CMK (cell line): ENCODE results near the gene MRTFA.

ENCODE experiments used
- DNase-seq: peaks from one replicate; pipeline ENCODE4 v3.0.0-alpha.2; 2010; ENCODE audit warnings: low read depth

Gene MRTFA

DNA sequence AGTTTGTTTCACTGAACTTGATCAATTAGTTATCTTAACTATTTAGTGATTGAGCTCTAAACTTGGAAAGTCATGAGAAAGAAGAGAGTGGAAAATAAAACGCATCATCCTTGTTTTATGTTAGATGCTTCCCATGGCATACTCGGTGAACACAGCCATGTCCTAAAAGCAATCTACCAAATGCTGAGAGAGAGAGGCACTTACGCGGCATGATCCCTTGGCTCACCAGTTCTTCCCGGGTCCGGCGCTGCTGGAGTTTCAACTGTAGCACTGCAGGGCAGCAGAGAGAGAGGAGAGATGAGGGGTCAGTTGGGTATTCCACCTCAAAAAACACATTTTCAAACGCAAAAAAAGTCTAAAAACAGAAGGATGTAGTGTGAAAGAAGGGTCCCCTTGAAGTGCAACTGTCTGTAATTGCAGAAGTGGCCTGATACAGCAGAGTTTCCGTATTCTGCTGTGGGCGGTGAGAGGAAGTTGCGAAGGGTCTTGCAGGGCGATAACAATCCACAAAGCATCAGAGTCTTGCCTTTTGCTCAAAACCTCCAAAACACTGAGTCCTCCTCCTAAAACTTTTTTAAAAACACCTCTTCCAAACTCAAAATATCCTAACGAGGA is 173.4 kb downstream of the MRTFA start:
- peak; percentile 54 for DNase-seq

DNA sequence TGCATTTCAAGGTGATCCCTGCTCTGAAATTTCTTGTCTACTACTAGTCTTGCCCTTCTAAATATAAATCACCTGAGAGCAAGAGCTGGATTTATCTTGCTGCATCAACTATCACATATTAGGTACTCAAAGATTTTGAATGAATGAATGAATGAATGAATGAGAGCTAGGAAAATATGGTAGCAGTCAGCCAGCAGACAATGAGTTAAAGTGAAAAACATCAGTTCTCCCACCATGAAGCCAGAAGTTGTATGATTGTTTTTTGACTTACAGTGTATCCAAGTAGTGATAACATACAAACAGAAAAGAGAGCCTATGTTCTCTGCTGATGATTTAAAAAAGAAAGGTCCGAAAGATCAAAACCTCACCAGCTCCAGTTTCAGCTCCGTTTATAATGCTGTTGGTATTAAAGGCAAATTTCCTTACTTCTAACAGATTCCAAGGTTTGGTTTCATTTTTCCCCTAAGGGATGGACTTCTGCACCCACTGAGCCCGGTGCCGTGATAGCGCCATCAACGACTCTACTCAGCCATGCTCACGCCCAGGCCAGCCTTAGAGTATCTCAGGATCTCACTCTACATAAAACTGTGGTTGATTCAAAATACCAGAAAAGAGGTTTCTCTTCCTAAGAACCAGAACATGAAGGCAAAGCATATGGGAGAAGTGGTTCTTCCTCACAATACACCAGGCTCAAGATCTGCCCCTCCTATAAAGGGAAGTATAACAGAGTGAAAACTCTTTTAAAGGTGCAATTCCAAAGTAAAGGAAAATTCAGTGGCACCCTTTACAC is 174.1 kb downstream of the MRTFA start:
- DNase-seq: no peak

DNA sequence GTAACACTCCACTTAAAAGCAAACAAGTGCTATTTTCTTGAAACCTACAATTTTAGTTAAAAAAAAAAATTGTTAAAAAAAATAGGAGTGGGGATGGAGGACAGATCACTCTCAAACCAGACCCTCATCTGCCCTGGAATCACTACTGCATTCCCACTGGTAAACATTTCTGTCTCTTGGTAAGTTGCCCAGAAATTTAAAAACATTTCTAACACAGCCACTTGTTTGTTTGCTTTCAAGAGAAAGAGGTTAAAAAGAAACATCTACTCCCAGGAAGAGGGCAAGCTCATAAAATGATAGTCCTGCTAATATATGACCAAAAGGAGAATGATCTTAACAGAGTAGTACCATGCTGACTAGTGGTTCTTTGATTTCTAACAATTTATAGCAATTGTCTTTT is 182.8 kb downstream of the MRTFA start:
- DNase-seq: no peak

DNA sequence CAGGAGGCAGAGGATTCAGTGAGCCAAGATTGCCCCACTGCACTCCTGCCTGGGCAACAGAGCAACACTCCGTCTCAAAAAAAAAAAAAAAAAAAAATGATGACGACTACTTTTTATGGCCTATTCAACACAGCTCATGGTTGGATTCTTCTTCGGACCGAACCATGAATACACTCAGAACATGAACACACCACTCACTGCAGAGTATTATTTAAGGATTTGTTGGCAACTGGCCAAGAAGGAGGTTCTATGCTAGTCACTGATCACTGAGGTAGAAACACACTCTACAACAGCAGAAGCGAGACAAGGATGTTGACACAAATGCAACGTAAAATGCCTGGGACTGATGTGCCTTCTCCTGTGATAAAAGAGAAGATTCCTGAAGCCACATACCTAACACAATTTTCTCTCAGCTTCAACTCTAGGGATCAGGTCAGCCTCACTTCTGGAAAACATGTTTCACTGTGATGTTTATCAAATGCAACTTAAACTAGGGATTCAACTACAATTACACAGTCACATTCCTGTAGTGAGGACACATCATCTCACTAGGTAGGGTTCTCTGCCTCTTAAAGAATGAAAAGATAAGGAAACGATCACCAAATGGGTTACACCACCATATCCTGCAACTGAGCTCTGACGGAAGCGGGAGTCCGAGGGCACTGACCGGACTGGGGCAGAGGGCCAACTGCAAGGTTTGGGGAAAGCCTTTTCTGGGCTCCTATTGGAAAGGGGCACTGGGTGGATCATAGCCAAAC is 183.6 kb downstream of the MRTFA start:
- no peak for DNase-seq

DNA sequence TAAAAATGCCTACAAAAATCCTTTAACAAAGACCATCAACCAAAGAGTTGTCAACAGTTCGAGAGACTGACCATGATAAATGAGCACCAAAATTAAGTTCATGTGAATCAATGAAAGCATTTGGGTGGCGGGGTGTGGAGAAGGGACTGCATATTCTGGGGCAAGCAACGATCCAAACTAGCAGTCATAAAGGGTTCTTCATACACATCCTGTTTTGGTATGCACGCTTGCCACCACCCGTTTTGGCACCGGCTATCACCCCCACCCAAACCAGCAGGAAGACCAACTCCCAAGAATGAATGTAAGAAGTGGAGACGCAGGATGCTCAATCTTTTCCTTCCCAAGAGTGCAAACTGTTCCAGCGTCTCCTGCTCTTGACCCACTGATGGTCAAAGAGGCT is 185.3 kb downstream of the MRTFA start:
- DNase-seq: no peak

DNA sequence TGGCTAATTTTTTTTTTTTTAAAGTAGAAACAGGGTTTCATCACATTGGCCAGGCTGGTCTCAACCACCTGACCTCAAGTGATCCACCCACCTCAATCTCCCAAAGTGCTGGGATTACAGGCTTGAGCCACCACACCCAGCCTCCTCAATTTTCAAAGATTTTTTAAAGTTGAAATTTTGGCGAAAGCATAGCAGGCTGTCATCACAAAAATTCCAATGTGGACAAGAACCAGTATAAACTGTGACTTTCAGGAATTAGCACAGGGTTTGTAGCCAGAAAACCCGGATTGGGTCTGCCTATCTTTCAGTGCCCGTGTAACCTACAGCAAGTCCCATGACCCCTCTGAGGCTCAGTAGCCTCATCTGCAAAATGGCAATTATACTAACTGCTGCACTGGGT is 185.9 kb downstream of the MRTFA start:
- no peak for DNase-seq

DNA sequence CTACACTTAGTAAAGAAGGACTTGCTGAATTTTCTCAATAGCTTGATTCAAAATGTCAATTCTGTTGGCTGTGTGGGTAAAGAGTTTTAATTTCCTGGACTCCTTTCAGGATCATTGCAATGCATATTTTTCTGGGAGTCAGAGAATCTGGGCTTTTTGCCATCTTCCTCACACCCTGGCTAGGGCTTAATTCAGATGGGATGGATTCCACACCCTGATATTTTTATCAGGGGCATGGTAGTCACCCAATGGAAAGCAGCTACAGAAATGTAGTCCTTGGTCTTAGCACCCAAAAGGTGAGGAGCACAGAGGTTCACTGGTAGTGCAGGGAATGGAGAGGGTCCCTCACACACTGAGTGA is 186.9 kb downstream of the MRTFA start:
- DNase-seq: no peak

DNA sequence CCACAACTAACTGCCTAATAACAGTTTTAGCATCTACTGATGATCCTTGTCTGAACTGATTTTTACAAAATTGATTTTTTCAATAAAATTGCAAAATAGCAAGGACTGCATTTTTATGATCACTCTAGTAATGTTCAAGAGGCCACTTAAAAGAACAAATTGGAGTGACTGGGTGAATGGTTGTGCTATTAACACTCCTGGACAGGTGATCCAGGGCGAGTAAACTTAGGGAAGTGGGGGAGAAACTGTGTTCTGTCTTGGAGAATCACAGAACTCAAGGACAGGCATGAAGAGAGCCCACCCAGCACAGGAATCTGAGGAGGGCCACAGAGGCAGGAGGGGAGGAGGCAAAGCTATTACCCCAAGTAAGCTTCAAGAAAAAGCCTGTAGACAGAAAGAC is 190.3 kb downstream of the MRTFA start:
- no peak for DNase-seq

DNA sequence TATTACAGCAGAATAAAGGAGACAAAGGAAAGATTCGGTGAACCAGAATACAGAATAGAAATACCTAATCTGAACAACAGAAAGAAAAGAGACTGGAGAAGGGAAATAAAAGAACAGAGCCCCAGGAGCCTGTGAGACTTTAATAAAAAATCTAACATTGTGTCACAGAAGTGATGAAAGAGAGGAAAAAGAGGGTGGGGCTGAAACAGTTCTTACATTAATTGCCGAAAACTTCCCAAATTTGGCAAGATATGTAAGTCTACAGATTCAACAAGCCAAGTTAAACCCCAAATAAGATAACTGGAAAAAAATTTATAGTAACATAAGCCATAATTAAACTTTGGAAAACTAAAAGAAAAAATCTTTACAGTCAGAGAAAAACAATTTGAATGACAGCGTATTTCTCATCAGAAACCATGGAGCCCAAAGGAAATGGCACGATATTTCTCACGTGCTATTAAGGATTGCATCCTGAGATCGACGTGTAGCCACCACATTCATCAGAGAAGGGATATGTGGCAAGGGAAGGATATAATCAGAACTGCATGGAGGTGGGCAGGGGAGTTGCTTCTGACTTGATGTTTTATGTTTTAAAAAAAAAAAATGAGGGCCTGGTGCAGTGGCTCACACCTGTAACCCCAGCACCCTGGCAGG is 192.2 kb downstream of the MRTFA start:
- DNase-seq: no peak

DNA sequence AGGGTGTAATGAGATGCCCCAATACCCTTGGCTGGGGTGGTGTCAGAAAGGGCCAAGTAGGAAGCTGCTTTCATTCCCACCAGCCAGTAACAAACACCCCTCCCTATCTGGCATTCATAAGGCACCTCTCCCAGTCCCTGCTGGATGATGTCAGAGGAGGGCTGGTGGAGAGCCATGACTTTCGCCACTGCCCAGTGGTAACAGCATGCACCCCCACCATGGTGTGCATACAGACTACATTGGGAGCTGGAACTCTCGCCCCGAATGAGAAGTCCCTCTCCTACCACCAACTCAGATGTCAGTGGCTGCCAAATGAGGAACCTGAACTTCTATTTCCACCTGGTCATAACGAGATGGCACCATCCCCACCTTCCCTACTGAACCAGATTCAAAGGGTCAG is 192.8 kb downstream of the MRTFA start:
- no peak for DNase-seq

DNA sequence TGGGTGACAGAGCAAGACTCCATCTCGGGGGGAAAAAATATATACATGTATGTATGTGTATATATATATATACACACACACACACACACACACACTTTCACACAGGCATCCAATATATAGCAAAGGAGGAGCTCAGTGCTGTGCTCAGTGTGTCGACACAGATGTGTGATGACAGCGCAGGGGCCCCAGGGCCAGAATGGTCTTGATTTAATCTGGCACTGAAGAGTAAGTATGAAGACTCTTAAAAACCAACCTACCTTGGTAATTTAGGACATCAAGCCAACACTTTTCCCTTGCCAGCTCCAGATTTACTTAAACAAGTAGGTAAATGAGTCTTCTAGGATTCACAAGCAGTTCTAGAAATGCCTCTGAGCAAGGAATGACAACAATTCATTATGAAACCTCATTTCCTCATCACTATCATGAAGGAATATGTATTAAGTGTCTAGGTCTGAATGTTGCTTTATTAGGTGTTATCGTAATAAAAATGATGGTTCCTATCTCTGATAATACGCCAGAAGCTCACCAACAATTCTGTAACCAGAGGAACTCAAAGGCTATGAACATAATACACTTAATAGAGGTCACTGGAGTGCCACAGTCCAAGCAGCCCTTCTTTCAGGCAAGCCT is 194.6 kb downstream of the MRTFA start:
- no peak for DNase-seq

DNA sequence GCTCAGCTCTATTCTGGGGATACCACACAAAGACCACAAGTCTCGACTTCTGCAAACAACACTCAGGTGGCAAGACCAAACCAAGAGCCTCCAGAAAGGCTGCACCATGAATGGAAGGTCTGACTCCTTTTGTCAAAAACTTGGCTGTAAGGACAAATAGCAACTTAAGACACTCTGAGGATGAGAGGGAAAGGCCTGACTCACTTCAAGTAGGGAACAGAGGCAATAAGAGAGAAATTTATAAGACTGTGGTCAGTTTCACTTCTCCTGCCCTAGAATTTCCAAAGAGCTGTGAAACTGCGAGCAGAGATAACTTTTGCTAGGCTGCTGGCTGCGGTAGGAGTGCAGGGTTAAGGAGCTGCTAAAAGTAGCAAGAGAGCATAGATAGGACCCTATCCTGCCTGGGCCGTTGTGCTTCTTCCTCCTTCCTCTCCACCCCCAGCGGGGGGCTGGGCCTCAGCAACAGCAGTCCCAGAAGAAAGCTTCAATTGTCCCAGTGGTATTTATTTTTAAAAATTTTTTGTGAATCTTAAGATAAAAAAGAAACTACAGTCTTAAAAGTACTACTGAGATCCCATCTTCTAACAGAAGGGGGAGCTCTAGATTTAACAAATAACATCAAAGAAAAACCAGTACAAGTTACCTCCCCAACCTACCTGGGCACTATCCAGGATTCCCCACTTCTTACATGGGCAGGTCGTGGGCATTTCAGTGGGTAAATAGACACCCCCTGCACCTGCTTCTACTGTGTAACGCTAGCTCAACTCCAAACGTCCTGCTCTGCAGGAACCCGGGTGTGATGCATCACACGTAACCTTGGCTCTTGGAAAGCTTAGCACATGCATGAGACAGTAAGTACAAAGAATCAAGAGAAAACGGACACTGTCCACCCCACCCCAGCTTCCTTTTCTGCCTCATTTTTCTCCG is 199.8 kb downstream of the MRTFA start:
- peak; percentile 93 for DNase-seq

DNA sequence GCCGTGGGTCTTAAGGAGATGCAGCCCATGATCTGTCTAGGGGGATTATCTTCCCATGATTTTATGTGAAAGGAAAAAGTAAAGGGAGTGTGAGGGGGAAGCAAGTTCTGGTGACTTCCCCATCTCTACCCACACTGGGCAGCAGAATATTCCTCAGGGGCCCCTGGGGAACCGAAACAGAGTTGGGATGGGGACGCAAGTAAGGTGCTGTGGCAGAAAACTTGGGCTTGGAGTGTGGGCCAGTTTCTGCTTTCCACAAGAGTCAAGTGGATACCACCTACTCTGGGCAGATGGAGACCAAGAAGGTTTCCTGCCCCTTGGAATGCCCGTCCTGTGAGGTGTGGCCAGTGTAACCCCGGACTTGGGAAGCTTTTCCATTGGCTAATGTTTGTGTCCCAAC is 201.8 kb downstream of the MRTFA start:
- no peak for DNase-seq

DNA sequence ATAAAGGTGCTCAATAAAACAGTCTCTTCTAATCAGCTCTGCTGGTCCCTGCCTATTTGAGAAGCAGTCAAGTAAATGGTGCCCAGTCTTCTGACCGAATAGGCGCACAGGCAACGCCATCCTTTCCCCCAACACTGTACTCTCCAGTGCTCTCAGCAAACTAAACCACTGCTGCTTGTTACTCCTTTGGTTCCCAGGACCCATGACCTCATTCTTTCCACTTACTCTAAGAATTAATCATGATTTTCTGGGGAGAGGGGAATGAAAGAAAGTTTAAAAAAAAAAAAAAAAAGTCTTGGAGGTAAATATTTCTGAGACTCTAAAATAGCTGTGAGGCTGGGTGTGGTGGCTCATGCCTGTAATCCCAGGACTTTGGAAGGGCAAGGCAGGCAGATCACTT is 202.4 kb downstream of the MRTFA start:
- no peak for DNase-seq

DNA sequence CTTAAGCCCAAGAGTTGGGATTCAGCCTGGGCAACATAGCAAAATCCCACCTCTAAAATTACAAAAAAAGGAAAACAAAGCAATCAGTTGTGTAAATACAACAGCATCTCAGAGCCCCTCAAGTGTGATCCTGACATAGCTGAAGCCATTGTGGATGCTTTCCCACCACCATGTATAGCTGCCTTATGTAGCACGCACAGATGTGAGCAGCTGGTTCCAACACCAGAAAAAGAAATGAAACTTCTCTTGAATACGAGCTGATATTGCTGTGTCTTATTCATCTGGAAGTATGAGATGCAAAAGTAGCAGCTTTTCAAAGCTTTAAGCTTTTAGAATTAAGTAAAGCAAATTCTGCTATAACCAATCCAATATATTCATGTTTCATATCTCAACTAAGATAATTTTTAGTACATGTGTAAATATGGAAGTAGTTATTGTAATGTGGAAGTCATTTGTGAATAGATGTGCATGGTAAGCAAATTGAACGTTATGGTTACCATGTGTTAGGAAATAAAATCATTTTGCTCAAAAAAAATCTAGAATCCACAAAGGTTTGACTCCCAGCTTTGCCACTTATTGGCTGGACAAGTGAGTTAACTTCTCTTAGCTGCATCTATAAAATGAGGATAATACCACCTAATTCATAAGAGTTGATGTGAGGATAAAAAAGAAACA is 203.0 kb downstream of the MRTFA start:
- DNase-seq: no peak

DNA sequence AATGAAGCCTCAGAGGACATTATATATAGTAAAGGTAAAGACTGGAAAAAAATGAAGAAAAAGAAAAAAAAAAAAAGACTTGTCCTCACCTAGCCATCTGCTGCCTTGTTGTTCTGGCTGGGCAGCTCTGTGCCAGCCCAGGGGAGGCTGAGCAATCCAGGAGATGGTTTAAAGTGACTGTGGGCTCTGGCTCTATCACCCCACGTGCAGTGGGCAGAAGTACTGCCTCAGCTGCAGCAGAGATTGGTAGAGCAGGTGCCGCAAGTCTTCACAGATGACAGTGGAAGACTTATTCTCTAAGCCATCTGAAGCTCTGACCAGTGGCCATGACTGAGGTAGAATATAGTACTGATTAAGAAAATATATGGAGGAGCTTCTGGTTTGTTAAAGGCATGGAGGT is 203.9 kb downstream of the MRTFA start:
- DNase-seq: no peak

DNA sequence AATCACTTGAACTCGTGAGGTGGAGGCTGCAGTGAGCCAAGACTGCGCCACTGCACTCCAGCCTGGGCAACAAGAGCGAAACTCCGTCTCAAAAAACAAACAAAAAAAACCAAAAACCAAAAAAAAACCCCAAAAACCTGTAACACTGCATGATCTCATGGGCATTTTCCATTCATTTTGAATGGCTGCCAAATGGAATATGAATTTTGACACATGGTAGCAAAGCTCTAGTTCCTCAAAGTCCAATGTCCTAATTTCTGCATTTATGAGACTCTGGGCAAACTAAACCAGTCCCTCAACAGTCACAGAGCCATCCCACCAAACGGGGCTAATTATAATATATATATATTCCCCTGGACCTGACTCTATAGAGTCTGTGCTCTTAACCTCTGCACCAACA is 204.4 kb downstream of the MRTFA start:
- DNase-seq: no peak

DNA sequence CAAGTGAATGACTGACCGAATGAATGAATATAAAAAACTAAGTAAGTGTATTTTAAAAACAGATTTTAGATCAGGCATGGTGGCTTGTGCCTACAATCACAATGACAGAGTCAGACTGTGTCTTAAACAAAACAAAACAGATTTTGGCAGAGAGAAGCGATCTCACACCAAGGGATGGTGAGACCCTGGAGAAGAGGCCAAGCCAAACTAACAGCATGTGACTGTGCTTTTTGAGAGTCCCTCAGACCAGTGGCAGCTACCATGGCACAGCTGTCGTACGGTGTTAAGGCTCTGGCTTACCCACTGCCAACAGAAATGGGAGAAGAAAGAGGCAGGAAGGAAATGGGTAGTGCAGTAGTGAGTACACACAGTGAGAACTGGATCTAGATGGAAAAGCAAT is 205.5 kb downstream of the MRTFA start:
- DNase-seq: no peak

DNA sequence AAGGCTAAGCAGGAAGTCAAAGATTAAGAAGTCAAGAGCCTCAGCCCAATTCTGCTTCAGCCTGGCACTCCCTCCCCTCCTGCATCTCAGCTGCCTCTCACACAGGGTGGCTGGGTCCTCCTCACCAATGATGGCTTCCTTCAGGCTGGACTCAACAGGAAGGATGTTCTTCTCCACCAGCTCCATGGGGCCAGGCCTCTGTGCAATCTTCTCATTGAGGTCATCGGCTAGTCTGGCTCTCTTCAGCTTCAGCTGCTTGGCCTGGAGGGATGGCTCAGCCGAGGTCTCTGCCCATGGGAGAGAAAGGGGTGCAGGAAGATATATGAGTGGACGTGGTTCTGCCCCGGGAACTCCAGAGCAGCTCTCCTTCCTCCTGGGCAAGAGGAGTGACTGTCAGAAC is 207.0 kb downstream of the MRTFA start:
- no peak for DNase-seq

DNA sequence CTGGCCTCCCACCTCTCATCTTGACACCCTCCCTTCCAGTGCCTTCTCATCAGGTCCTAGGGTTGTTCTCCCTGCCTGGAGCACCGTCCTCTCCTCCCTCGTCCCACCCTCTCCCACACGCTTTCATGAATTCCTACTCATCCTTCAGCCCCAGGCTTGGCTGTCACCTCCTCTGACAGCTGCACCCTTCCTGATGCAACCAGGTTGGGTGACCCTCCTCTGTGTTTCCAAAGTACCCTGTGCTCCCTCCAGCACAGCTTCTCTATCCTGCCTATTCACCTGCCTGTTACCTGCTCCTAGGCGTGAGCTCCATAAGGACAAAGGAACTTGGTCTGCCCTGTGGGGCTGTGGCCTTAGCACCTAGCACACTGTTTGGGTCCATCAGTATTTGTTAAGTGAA is 207.7 kb downstream of the MRTFA start:
- DNase-seq: no peak
